HEK293T (cell line): ENCODE measurements around the gene EPHB1.

Source experiments
- ELF4 ChIP-seq: fragments of 450-650 bp; IDR thresholded peaks from 2 replicates; pipeline ENCODE4 v1.6.1; 2017; ENCODE audit warnings: antibody characterized with exemption
- SP1 ChIP-seq: fragments of 450-650 bp; IDR thresholded peaks from 2 replicates; pipeline ENCODE4 v1.6.1; 2017

DNA sequence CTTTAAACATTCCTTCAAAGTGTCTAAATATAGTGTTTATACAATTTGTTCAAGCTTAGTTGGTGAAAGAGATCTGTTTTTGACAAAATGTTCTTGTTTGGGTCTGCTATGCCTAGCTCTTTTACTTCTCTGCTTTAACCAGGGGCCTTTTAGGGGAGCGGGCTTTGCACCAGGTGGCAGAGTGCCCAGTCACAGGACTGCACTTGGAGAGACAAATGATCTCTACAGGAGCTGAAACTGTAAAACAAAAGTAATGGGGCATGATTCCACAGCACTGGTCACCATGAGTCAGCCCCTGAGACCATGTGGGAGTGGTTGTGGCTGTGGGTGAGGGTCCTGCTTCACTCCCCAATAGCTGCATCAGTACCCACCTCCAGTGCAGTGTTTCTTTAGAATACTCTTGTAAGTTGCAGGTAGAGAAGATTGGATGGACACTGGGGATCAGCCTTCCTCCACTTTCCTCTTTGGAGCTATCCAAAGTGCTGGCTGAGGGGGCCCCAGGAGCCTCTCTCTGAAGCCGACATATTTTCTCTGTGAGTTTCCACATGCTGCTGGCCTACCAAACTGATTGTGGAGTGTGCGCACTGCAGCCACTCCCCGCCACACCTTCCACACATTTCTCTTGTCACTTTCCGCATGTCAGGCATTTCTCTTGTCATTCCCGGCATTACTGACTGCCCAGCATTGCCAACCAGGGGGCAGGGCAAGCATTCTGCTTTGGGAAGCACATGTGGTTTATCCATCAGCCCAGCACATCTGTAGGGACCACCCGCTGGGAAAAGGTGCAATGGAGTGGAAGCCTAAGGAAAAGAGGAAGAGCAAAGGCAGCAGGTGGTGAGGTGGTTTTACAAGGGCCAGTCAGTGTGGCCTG, 110.0 kb downstream of the EPHB1 start:
- no peak for TF ChIP-seq ELF4
- no peak for TF ChIP-seq SP1
